Left ventricle myocardium inferior (tissue), 1 donor: Measurements from ENCODE around the gene CCDC82. TPM values are rescaled to one million over a fixed set of nuclear protein-coding genes. Genes with fewer than 3 reads are reported as not detected.

ENCODE experiments used
- DNase-seq: peaks from one replicate; pipeline ENCODE4 v3.0.0-alpha.2; 2020
- H3K27ac ChIP-seq: fragments of 200-600 bp; replicated peaks from 2 replicates; pipeline ENCODE4 v1.8.0; 2021
- H3K27me3 ChIP-seq: fragments of 200-600 bp; 2 replicates; pipeline ENCODE4 v1.8.0; 2021; ENCODE audit warnings: low read depth
- H3K36me3 ChIP-seq: fragments of 200-600 bp; 2 replicates; pipeline ENCODE4 v1.8.0; 2021
- H3K4me1 ChIP-seq: fragments of 200-600 bp; 2 replicates; pipeline ENCODE4 v1.8.0; 2021
- H3K4me3 ChIP-seq: fragments of 200-600 bp; 2 replicates; pipeline ENCODE4 v1.8.0; 2021; ENCODE audit warnings: mild to moderate bottlenecking, moderate library complexity
- H3K9me3 ChIP-seq: fragments of 200-600 bp; replicated peaks from 2 replicates; pipeline ENCODE4 v1.8.0; 2021
- CTCF ChIP-seq: fragments of 200-600 bp; IDR thresholded peaks from 2 replicates; pipeline ENCODE4 v1.8.0; 2021; ENCODE audit warnings: antibody characterized with exemption, mild to moderate bottlenecking, borderline replicate concordance
- intact Hi-C: fragments of 100-400 bp; cut with micrococcal nuclease; formaldehyde crosslinking; loops from one replicate; pipeline ENCODE4 v1.11.0; 2022
- total RNA-seq: library from RNA; stranded (reverse); fragmentation: NEBNext Ultra II Directional; extraction: Animal tissue kit (Norgen Biotek cat#: 25700); gene quantifications from one replicate; pipeline ENCODE4 v1.2.1, GENCODE V29; 2021
- donor health status: DM: no; HTN: yes; CAD: no; lungs with severe emphysema.

Gene CCDC82
- total RNA-seq, 1 donor from 2014 or later = 15.9 TPM

GRCh38 chr11:96337541-96338431, 51.9 kb downstream of the CCDC82 start:
- no peak for TF ChIP-seq CTCF
- Histone ChIP-seq H3K36me3 (no peaks in the 10 kb centered on the region), H3K9me3 (no peaks in the 10 kb centered on the region), H3K4me1 (peaks cover 71% of the 10 kb centered on the region), H3K27ac (peak overlapping the region; percentile 82), H3K4me3 (peak overlapping the region; percentile 76), H3K27me3 (no peaks in the 10 kb centered on the region)
- DNase-seq = peak; percentile 30
- intact Hi-C loops = no loop called here

- Histone ChIP-seq H3K27me3 (no peaks in the 10 kb centered on the region), H3K27ac (no peak overlapping the region), H3K4me1 (peaks cover 69% of the 10 kb centered on the region), H3K9me3 (no peaks in the 10 kb centered on the region), H3K4me3 (no peak overlapping the region), H3K36me3 (no peaks in the 10 kb centered on the region)
- TF ChIP-seq CTCF = no peak
- intact Hi-C loops = no loop called here
- no peak for DNase-seq
These were observed 54.3 kb downstream of the CCDC82 start for GRCh38 chr11:96335388-96335787.

- Histone ChIP-seq H3K36me3 (no peaks in the 10 kb centered on the region), H3K27ac (no peak overlapping the region), H3K9me3 (no peaks in the 10 kb centered on the region), H3K4me1 (peaks cover 69% of the 10 kb centered on the region), H3K27me3 (no peaks in the 10 kb centered on the region), H3K4me3 (no peak overlapping the region)
- intact Hi-C loops = no loop called here
- DNase-seq = no peak
- no peak for TF ChIP-seq CTCF
These were observed 55.5 kb downstream of the CCDC82 start for GRCh38 chr11:96334219-96334618.

GRCh38 chr11:96333191-96333719, 56.5 kb downstream of the CCDC82 start:
- Histone ChIP-seq H3K36me3 (no peaks in the 10 kb centered on the region), H3K27me3 (no peaks in the 10 kb centered on the region), H3K4me1 (peaks cover 66% of the 10 kb centered on the region), H3K9me3 (no peaks in the 10 kb centered on the region), H3K4me3 (no peak overlapping the region), H3K27ac (peak overlapping the region; percentile 56)
- TF ChIP-seq CTCF = no peak
- intact Hi-C loops = no loop called here
- DNase-seq = no peak

- no peaks in the 10 kb centered on the region for H3K36me3 ChIP-seq
- no peak for DNase-seq
- H3K27ac ChIP-seq = peak overlapping the region; percentile 56
- peaks cover 56% of the 10 kb centered on the region for H3K4me1 ChIP-seq
- no peak overlapping the region for H3K4me3 ChIP-seq
- TF ChIP-seq CTCF = no peak
- no peaks in the 10 kb centered on the region for H3K27me3 ChIP-seq
- no peaks in the 10 kb centered on the region for H3K9me3 ChIP-seq
- intact Hi-C loops = no loop called here
These were observed 57.5 kb downstream of the CCDC82 start for GRCh38 chr11:96332126-96332771.
